ENCODE data around the gene MEG3. TPM values are rescaled to one million over a fixed set of nuclear protein-coding genes. Genes with fewer than 3 reads are reported as not detected.

Gene MEG3
- total RNA-seq, 2 experiments from 2014 or later = not detected

DNA sequence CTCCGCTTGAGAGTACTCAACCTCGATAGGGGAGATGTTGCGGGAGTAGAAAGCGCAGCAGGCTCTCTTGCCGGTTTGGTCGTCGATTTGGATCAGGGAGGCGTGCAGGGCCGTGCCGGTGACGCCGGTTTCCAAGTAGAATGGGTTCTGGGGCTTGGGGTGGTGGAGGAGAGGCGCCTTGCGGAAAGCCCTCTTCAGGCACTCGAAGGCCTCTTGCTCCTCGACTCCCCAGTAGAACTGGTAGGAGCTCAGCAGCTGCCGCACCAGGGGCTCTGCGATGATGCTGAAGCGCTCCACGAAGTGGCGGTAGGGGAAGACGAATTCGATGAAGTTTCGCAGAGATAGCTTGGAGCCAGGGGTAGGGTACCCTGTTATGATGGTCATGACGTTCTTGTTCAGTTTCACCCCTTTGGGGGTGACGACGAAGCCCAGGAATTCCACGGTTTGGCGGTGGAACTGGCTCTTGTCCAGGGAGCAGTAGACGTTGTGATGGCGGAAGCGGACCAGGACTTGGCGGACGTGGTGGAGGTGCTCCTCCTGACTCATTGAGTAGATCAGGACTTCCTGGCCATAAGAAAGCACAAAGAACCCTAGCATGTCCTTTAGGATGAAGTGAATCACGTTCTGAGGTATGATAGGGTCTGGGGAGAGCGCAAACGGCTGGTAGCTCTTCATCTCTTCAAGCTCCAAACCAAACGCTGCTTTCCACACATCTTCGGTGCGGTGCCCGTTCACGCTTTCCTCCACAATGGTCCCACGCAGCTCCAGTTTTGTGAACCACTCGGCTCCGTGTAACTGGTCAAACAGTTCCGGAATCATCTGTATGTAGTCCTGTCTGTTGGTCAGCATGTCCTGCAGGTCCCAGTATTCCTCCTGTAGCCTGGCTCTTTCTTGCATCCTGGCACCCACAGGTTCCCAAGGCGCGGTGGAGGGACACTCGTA, 56.4 kb downstream of the MEG3 start:
- Mint-ChIP-seq H3K27ac (no peak overlapping the region), H3K4me1 (ENCODE audit: low read depth) (no peaks in the 10 kb centered on the region), H3K27me3 (ENCODE audit: low read depth) (no peaks in the 10 kb centered on the region), H3K4me3 (no peak overlapping the region), H3K9me3 (peaks cover 4% of the 10 kb centered on the region), H3K36me3 (ENCODE audit: low read depth) (no peaks in the 10 kb centered on the region)
- DNase-seq = no peak
- CTCF ChIA-PET = no interaction called here
- intact Hi-C loops (cut with micrococcal nuclease) = no loop called here

- Mint-ChIP-seq H3K36me3 (ENCODE audit: low read depth) (no peaks in the 10 kb centered on the region), H3K4me3 (no peak overlapping the region), H3K4me1 (ENCODE audit: low read depth) (no peaks in the 10 kb centered on the region), H3K27me3 (ENCODE audit: low read depth) (no peaks in the 10 kb centered on the region), H3K27ac (no peak overlapping the region), H3K9me3 (peaks cover 4% of the 10 kb centered on the region)
- intact Hi-C loops (cut with micrococcal nuclease) = no loop called here
- no peak for DNase-seq
- CTCF ChIA-PET = no interaction called here
Observed at GRCh38 chr14:100882991-100883788, 57.3 kb downstream of the MEG3 start.

DNA sequence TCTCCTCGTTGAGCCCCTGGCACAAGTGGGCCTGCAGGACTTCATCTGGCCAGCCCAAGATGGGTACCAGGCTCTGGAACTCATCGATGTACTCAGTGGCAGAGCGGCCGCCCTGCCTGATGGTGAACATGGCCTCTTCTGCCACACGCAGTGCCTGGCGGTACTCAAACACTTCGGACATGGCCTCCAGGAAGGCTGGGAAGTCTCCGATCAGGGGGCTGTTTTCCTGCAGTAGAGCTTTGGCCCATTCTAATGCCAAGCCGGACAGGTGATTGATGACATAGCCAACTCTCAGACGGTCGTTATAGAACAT, 57.8 kb downstream of the MEG3 start:
- intact Hi-C loops (cut with micrococcal nuclease) = no loop called here
- no peaks in the 10 kb centered on the region for H3K36me3 Mint-ChIP-seq (ENCODE audit: low read depth)
- CTCF ChIA-PET = interaction anchor here (1.3 kb wide), 1 partner anchor 14 kb away, joined by 3 read pairs; no protein-coding TSS in a partner anchor
- H3K27ac Mint-ChIP-seq = no peak overlapping the region
- H3K4me3 Mint-ChIP-seq = no peak overlapping the region
- H3K27me3 Mint-ChIP-seq (ENCODE audit: low read depth) = no peaks in the 10 kb centered on the region
- no peak for DNase-seq
- peaks cover 4% of the 10 kb centered on the region for H3K9me3 Mint-ChIP-seq
- no peaks in the 10 kb centered on the region for H3K4me1 Mint-ChIP-seq (ENCODE audit: low read depth)

- intact Hi-C loops (cut with micrococcal nuclease) = no loop called here
- H3K9me3 Mint-ChIP-seq = peaks cover 4% of the 10 kb centered on the region
- no peaks in the 10 kb centered on the region for H3K4me1 Mint-ChIP-seq (ENCODE audit: low read depth)
- H3K27me3 Mint-ChIP-seq (ENCODE audit: low read depth) = no peaks in the 10 kb centered on the region
- H3K36me3 Mint-ChIP-seq (ENCODE audit: low read depth) = no peaks in the 10 kb centered on the region
- CTCF ChIA-PET = interaction anchor here (1.3 kb wide), 1 partner anchor 14 kb away, joined by 3 read pairs; no protein-coding TSS in a partner anchor
- DNase-seq = no peak
- no peak overlapping the region for H3K27ac Mint-ChIP-seq
- H3K4me3 Mint-ChIP-seq = no peak overlapping the region
Observed at GRCh38 chr14:100884456-100884855, 58.5 kb downstream of the MEG3 start.

GRCh38 chr14:100885196-100885595, 59.3 kb downstream of the MEG3 start:
- intact Hi-C loops (cut with micrococcal nuclease) = no loop called here

GRCh38 chr14:100885617-100886016, 59.7 kb downstream of the MEG3 start:
- H3K27me3 Mint-ChIP-seq (ENCODE audit: low read depth) = no peaks in the 10 kb centered on the region
- no peak overlapping the region for H3K4me3 Mint-ChIP-seq
- CTCF ChIA-PET = no interaction called here
- no peak overlapping the region for H3K27ac Mint-ChIP-seq
- DNase-seq = no peak
- H3K9me3 Mint-ChIP-seq = peaks cover 4% of the 10 kb centered on the region
- intact Hi-C loops (cut with micrococcal nuclease) = no loop called here
- H3K36me3 Mint-ChIP-seq (ENCODE audit: low read depth) = no peaks in the 10 kb centered on the region
- H3K4me1 Mint-ChIP-seq (ENCODE audit: low read depth) = no peaks in the 10 kb centered on the region

More at GRCh38 chr14:100885196-100885595, 59.3 kb downstream of the MEG3 start:
- Mint-ChIP-seq H3K27me3 (ENCODE audit: low read depth) (no peaks in the 10 kb centered on the region), H3K36me3 (ENCODE audit: low read depth) (no peaks in the 10 kb centered on the region), H3K9me3 (peaks cover 4% of the 10 kb centered on the region), H3K27ac (no peak overlapping the region), H3K4me3 (no peak overlapping the region), H3K4me1 (ENCODE audit: low read depth) (no peaks in the 10 kb centered on the region)
- DNase-seq = no peak
- CTCF ChIA-PET = interaction anchor here (1.3 kb wide), 1 partner anchor 13 kb away, joined by 3 read pairs; no protein-coding TSS in a partner anchor

- H3K4me1 Mint-ChIP-seq (ENCODE audit: low read depth) = no peaks in the 10 kb centered on the region
- DNase-seq = no peak
- H3K4me3 Mint-ChIP-seq = no peak overlapping the region
- no peaks in the 10 kb centered on the region for H3K27me3 Mint-ChIP-seq (ENCODE audit: low read depth)
- H3K9me3 Mint-ChIP-seq = peaks cover 3% of the 10 kb centered on the region
- CTCF ChIA-PET = no interaction called here
- intact Hi-C loops (cut with micrococcal nuclease) = no loop called here
- H3K36me3 Mint-ChIP-seq (ENCODE audit: low read depth) = no peaks in the 10 kb centered on the region
- H3K27ac Mint-ChIP-seq = no peak overlapping the region
Observed at GRCh38 chr14:100887728-100888335, 61.9 kb downstream of the MEG3 start.

- intact Hi-C loops (cut with micrococcal nuclease) = no loop called here
- Mint-ChIP-seq H3K9me3 (no peaks in the 10 kb centered on the region), H3K27ac (no peak overlapping the region), H3K36me3 (ENCODE audit: low read depth) (no peaks in the 10 kb centered on the region), H3K4me1 (ENCODE audit: low read depth) (no peaks in the 10 kb centered on the region), H3K4me3 (no peak overlapping the region), H3K27me3 (ENCODE audit: low read depth) (no peaks in the 10 kb centered on the region)
- CTCF ChIA-PET = no interaction called here
- DNase-seq = no peak
Observed at GRCh38 chr14:100888789-100889315, 62.9 kb downstream of the MEG3 start.

DNA sequence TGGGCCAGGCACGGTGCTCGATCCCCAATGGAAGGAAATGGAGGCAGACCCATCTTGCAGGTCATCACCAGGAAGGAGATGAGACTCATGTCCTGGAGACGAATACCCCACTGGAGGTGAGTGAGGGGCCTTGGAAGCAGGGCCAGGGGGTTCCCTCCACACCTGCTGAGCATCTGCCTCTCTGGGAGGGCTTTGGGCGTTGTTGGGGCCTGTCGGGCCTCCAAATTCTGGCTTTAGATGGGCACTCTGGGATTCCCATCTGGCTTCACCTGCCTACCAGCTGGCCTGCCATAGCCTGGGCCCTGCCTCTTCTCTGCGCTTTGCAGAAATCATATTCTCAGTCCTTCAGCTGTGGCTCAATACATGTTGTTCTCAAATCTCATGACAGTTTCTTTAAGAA, 63.7 kb downstream of the MEG3 start:
- Mint-ChIP-seq H3K36me3 (ENCODE audit: low read depth) (no peaks in the 10 kb centered on the region), H3K4me3 (no peak overlapping the region), H3K9me3 (no peaks in the 10 kb centered on the region), H3K27ac (no peak overlapping the region), H3K27me3 (ENCODE audit: low read depth) (no peaks in the 10 kb centered on the region), H3K4me1 (ENCODE audit: low read depth) (no peaks in the 10 kb centered on the region)
- DNase-seq = no peak
- CTCF ChIA-PET = no interaction called here
- intact Hi-C loops (cut with micrococcal nuclease) = no loop called here

DNA sequence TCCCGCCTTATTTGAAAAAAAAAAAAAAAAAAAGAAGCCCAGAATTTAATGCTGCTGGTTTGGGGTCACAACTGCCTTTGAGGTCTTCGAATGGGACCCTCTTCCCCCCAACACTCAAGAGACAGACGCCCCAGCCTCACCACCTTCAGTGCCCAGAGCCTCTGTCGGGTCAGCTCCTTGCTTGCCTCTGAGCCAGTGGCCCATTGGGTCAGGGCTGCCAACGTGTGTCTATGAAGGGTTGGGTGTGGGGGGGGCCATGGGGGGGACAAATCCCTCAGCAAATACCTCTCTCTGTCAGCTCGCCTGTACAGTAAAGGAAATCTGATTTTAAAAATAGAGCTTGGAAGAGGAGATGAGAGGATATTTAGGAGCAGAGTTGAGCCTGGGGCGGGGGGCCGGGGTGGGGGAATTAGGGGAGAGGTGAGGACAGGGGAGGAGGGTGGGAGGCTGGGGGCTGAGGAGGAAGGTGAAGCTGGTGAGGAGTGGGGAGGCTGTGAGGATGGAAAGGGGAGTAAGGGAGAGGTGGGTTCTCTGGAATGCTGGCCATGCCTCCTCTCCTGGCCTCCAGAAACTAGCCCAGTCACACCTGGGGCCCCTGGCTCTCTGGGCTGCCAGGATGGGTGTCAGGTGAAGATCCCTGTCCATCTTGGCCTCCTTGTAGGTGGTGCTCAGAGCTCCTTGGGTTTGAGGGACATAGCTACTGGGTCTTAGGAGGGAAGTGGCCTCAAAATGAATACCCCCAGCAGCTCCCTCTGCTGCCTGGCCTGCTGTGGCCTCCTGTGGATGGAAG, 64.3 kb downstream of the MEG3 start:
- H3K36me3 Mint-ChIP-seq (ENCODE audit: low read depth) = no peaks in the 10 kb centered on the region
- H3K27me3 Mint-ChIP-seq (ENCODE audit: low read depth) = peaks cover 4% of the 10 kb centered on the region
- DNase-seq = no peak
- H3K4me1 Mint-ChIP-seq (ENCODE audit: low read depth) = no peaks in the 10 kb centered on the region
- no peak overlapping the region for H3K27ac Mint-ChIP-seq
- H3K9me3 Mint-ChIP-seq = no peaks in the 10 kb centered on the region
- no peak overlapping the region for H3K4me3 Mint-ChIP-seq
- intact Hi-C loops (cut with micrococcal nuclease) = no loop called here
- CTCF ChIA-PET = no interaction called here

GRCh38 chr14:100891051-100891450, 65.1 kb downstream of the MEG3 start:
- intact Hi-C loops (cut with micrococcal nuclease) = no loop called here
- H3K4me1 Mint-ChIP-seq (ENCODE audit: low read depth) = no peaks in the 10 kb centered on the region
- no peak overlapping the region for H3K4me3 Mint-ChIP-seq
- no peak for DNase-seq
- CTCF ChIA-PET = no interaction called here
- H3K36me3 Mint-ChIP-seq (ENCODE audit: low read depth) = no peaks in the 10 kb centered on the region
- no peaks in the 10 kb centered on the region for H3K9me3 Mint-ChIP-seq
- peaks cover 5% of the 10 kb centered on the region for H3K27me3 Mint-ChIP-seq (ENCODE audit: low read depth)
- H3K27ac Mint-ChIP-seq = no peak overlapping the region

All from activated naive CD4-positive, alpha-beta T cell treated with anti-CD3 and anti-CD28 coated beads for 36 hours (primary cell).